RKO (cell line): ENCODE results near the gene ISG15.
"Not testable (repeated sequence)": the region's sequence is repeated elsewhere in the genome, so short reads cannot be mapped to it uniquely, and the experiment has no call there.

Source experiments
- DNase-seq: peaks from one replicate; pipeline ENCODE4 v3.0.0-alpha.2; 2016; ENCODE audit warnings: low spot score

Gene ISG15

GRCh38 chr1:995665-996633 lies 17.3 kb upstream of the ISG15 start:
- no peak for DNase-seq

- no peak for DNase-seq
Measured at GRCh38 chr1:996851-997712, 16.2 kb upstream of the ISG15 start.

GRCh38 chr1:997713-997992 lies 15.6 kb upstream of the ISG15 start:
- no peak for DNase-seq

- DNase-seq = no peak
Measured at GRCh38 chr1:997993-998744, 15.1 kb upstream of the ISG15 start.

- no peak for DNase-seq
Measured at GRCh38 chr1:998745-998994, 14.6 kb upstream of the ISG15 start.

GRCh38 chr1:998995-999724 lies 14.1 kb upstream of the ISG15 start:
- DNase-seq = peak; percentile 52

- DNase-seq = peak; percentile 92
Measured at GRCh38 chr1:999725-1000356, 13.5 kb upstream of the ISG15 start, which contains the start of gene HES4. Gene HES4 (minus strand): TSS chr1:1000097. CDS start chr1:999973, 124 bp downstream.

- DNase-seq = peak; percentile 93
Measured at GRCh38 chr1:1000357-1001056, 12.8 kb upstream of the ISG15 start.

- peak; percentile 54 for DNase-seq
Measured at GRCh38 chr1:1001057-1001783, 12.1 kb upstream of the ISG15 start.

- DNase-seq = no peak
Measured at GRCh38 chr1:1003618-1004419, 9.5 kb upstream of the ISG15 start.

GRCh38 chr1:1004420-1004779 lies 8.9 kb upstream of the ISG15 start:
- no peak for DNase-seq

GRCh38 chr1:1004780-1005697 lies 8.3 kb upstream of the ISG15 start:
- no peak for DNase-seq

GRCh38 chr1:1005774-1006304 lies 7.5 kb upstream of the ISG15 start:
- no peak for DNase-seq

- DNase-seq = peak; percentile 42
Measured at GRCh38 chr1:1006305-1007159, 6.8 kb upstream of the ISG15 start.

- not testable (repeated sequence) for DNase-seq
Measured at GRCh38 chr1:1010131-1010530, 3.2 kb upstream of the ISG15 start.

- DNase-seq = no peak
Measured at GRCh38 chr1:1011396-1011949, 1.8 kb upstream of the ISG15 start.

- DNase-seq = not testable (repeated sequence)
Measured at GRCh38 chr1:1012736-1013104, 577 bp upstream of the ISG15 start.
